ENCODE data around the gene IQSEC3.
"Not testable (repeated sequence)": the region's sequence is repeated elsewhere in the genome, so short reads cannot be mapped to it uniquely, and the experiment has no call there.

DNA sequence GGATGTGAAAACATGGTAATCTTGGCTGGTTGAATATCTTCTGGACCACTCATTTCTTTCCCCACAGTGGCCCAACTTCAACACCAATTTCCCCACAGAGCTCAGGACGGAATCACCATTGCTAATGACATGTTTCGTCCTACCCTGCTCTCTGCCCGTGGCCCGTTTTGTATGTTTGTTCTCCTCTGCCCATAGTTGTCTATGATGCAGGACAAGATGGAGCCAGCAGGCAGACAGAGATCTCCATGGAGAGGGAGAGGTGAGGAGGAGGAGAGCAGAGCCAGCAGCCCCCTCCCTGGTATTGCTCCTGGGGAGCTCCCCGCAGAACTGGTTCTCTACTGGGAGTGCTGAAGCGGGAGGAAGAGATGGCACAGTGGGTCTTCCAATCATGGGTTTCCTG lies 3.1 kb downstream of the IQSEC3 start:
- TF ChIP-seq, protein P1, sequence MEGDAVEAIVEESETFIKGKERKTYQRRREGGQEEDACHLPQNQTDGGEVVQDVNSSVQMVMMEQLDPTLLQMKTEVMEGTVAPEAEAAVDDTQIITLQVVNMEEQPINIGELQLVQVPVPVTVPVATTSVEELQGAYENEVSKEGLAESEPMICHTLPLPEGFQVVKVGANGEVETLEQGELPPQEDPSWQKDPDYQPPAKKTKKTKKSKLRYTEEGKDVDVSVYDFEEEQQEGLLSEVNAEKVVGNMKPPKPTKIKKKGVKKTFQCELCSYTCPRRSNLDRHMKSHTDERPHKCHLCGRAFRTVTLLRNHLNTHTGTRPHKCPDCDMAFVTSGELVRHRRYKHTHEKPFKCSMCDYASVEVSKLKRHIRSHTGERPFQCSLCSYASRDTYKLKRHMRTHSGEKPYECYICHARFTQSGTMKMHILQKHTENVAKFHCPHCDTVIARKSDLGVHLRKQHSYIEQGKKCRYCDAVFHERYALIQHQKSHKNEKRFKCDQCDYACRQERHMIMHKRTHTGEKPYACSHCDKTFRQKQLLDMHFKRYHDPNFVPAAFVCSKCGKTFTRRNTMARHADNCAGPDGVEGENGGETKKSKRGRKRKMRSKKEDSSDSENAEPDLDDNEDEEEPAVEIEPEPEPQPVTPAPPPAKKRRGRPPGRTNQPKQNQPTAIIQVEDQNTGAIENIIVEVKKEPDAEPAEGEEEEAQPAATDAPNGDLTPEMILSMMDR (IDR thresholded peaks at IDR 0.05; ENCODE audit: low read depth, low read length) = not testable (repeated sequence)
- TF ChIP-seq EZH2phosphoT487 (IDR thresholded peaks at IDR 0.05; ENCODE audit: low read depth) = not testable (repeated sequence)

Measured in OCI-LY3 (cell line).